GM23338 (cell line): ENCODE data around the gene BICD2. TPM values are rescaled to one million over a fixed set of nuclear protein-coding genes. Genes with fewer than 3 reads are reported as not detected.

ENCODE experiments used
- ATAC-seq: fragments of 200-7000 bp; cut with Tn5 transposase; 3 replicates; pipeline ENCODE4 v1.9.1; 2020
- DNase-seq: peaks from one replicate; pipeline ENCODE4 v3.0.0-alpha.2; 2015; ENCODE audit warnings: low spot score
- H2AFZ ChIP-seq: fragments of 200-600 bp; sonication (generic); 2 replicates; pipeline ENCODE4 v1.8.0; 2016; ENCODE audit warnings: antibody characterized with exemption, mild to moderate bottlenecking, moderate library complexity
- H3F3A ChIP-seq: fragments of 200-600 bp; sonication (generic); replicated peaks from 2 replicates; pipeline ENCODE4 v1.8.0; 2017; ENCODE audit warnings: antibody characterized with exemption, mixed run types, low read depth
- H3K27ac ChIP-seq: fragments of 200-600 bp; sonication (generic); 2 replicates; pipeline ENCODE4 v1.6.1; 2016; ENCODE audit warnings: low read depth
- H3K27me3 ChIP-seq: fragments of 200-600 bp; sonication (generic); 2 replicates; pipeline ENCODE4 v1.8.0; 2016; ENCODE audit warnings: mild to moderate bottlenecking, mixed run types, moderate library complexity; ENCODE audit not compliant: insufficient read depth
- H3K36me3 ChIP-seq: fragments of 200-600 bp; sonication (generic); 2 replicates; pipeline ENCODE4 v1.8.0; 2016; ENCODE audit warnings: mild to moderate bottlenecking; ENCODE audit not compliant: insufficient read depth
- H3K4me1 ChIP-seq: fragments of 200-600 bp; sonication (generic); 2 replicates; pipeline ENCODE4 v1.8.0; 2016; ENCODE audit warnings: mild to moderate bottlenecking, moderate library complexity; ENCODE audit not compliant: insufficient read depth
- H3K4me2 ChIP-seq: fragments of 200-600 bp; sonication (generic); 2 replicates; pipeline ENCODE4 v1.7.1; 2017; ENCODE audit warnings: mixed run types
- H3K4me3 ChIP-seq: fragments of 200-600 bp; sonication (generic); 2 replicates; pipeline ENCODE4 v1.6.1; 2016; ENCODE audit warnings: mixed run types
- H3K79me2 ChIP-seq: fragments of 200-600 bp; sonication (generic); replicated peaks from 2 replicates; pipeline ENCODE4 v1.8.0; 2017; ENCODE audit warnings: mild to moderate bottlenecking; ENCODE audit not compliant: insufficient read depth
- H3K9me2 ChIP-seq: fragments of 200-600 bp; sonication (generic); 2 replicates; pipeline ENCODE4 v1.8.0; 2017; ENCODE audit not compliant: insufficient read depth
- H4K20me1 ChIP-seq: fragments of 200-600 bp; sonication (generic); replicated peaks from 2 replicates; pipeline ENCODE4 v1.8.0; 2017; ENCODE audit warnings: mild to moderate bottlenecking; ENCODE audit not compliant: insufficient read depth
- H3K27ac Mint-ChIP-seq: 2 replicates; pipeline ENCODE4 v1.8.0; 2020; ENCODE audit warnings: inconsistent platforms, mild to moderate bottlenecking, moderate library complexity, mixed read lengths
- H3K27me3 Mint-ChIP-seq: 3 replicates; pipeline ENCODE4 v1.8.0; 2022; ENCODE audit warnings: low read depth, mild to moderate bottlenecking, moderate library complexity, mixed read lengths, inconsistent platforms; ENCODE audit not compliant: insufficient read depth, poor library complexity
- H3K36me3 Mint-ChIP-seq: 3 replicates; pipeline ENCODE4 v1.8.0; 2021; ENCODE audit warnings: low read depth, mild to moderate bottlenecking, inconsistent platforms, moderate library complexity, mixed read lengths
- H3K4me1 Mint-ChIP-seq: 3 replicates; pipeline ENCODE4 v1.8.0; 2020; ENCODE audit warnings: mild to moderate bottlenecking, inconsistent platforms, mixed read lengths
- H3K4me3 Mint-ChIP-seq: 3 replicates; pipeline ENCODE4 v1.8.0; 2021; ENCODE audit warnings: moderate library complexity, mild to moderate bottlenecking, inconsistent platforms, mixed read lengths
- H3K9me3 Mint-ChIP-seq: 3 replicates; pipeline ENCODE4 v1.8.0; 2020; ENCODE audit warnings: moderate library complexity, mild to moderate bottlenecking, inconsistent platforms, mixed read lengths
- CREB1 ChIP-seq: fragments of 250-450 bp; sonication (Bioruptor Pico); IDR thresholded peaks from 2 replicates; pipeline ENCODE4 v1.5.0; 2020; ENCODE audit warnings: low read depth, mild to moderate bottlenecking, moderate library complexity
- JUNB ChIP-seq: IDR thresholded peaks from one replicate; pipeline ENCODE4 v1.6.1; 2016; ENCODE audit warnings: antibody characterized with exemption; ENCODE audit not compliant: unreplicated experiment
- ZNF331 ChIP-seq: fragments of 250-450 bp; sonication (Bioruptor Pico); IDR thresholded peaks from 2 replicates; pipeline ENCODE4 v1.5.0; 2020; ENCODE audit warnings: low read depth, mild to moderate bottlenecking, moderate library complexity
- ZNF462 ChIP-seq: fragments of 250-450 bp; sonication (Bioruptor Pico); IDR thresholded peaks from 2 replicates; pipeline ENCODE4 v1.5.0; 2020; ENCODE audit warnings: mild to moderate bottlenecking, moderate library complexity
- polyA plus RNA-seq: library from polyadenylated mRNA; unstranded; fragments of >200 nt; fragmentation: Nextera tagmentation; extraction: Ambion mirVana; gene quantifications from 2 replicates; pipeline ENCODE4 v1.2.1, GENCODE V29; 2016
- total RNA-seq: library from RNA; depleted of rRNA; stranded (reverse); fragments of >200 nt; shearing (Covaris generic); gene quantifications from 2 replicates; pipeline ENCODE4 v1.2.3, GENCODE V29; 2014

Gene BICD2
- total and polyA plus RNA-seq, 2 experiments from 2014 or later: 8.7 to 34.3 TPM

GRCh38 chr9:92762196-92762595 is 2.4 kb downstream of the BICD2 start:
- peak overlapping the region; percentile 5; the same call in 1 of the 2 replicates for H3K27ac Mint-ChIP-seq

More at GRCh38 chr9:92762196-92762595, 2.4 kb downstream of the BICD2 start:
- H3K36me3 Mint-ChIP-seq: no peaks in the 10 kb centered on the region; the same call in 2 of the 3 replicates
- Histone ChIP-seq H3K9me2 (no peaks in the 10 kb centered on the region), H3K4me1 (peaks cover 18% of the 10 kb centered on the region), H2AFZ (no peak overlapping the region), H3K4me2 (peak overlapping the region; percentile 92), H3K27me3 (no peaks in the 10 kb centered on the region), H3K27ac (no peak overlapping the region), H3K79me2 (peaks cover 69% of the 10 kb centered on the region), H3K4me3 (no peak overlapping the region), H3K36me3 (no peaks in the 10 kb centered on the region), H3F3A (peaks cover 4% of the 10 kb centered on the region; the same call in 1 of the 2 replicates), H4K20me1 (peaks cover 36% of the 10 kb centered on the region)
- no peak for ATAC-seq
- TF ChIP-seq JUNB: no peak
- TF ChIP-seq ZNF331 (CRISPR knock-in tag): no peak
- TF ChIP-seq CREB1 (CRISPR knock-in tag): no peak
- TF ChIP-seq ZNF462 (CRISPR knock-in tag): no peak
- no peak for DNase-seq
- no peaks in the 10 kb centered on the region for H3K9me3 Mint-ChIP-seq
- peaks cover 42% of the 10 kb centered on the region for H3K4me1 Mint-ChIP-seq
- peak overlapping the region; percentile 85 for H3K4me3 Mint-ChIP-seq
- H3K27me3 Mint-ChIP-seq: peaks cover 22% of the 10 kb centered on the region
